Right cardiac atrium (tissue), 5 donors: Measurements from ENCODE around the gene OBP2B. TPM values are rescaled to one million over a fixed set of nuclear protein-coding genes. Genes with fewer than 3 reads are reported as not detected.
"Not testable (repeated sequence)": the region's sequence is repeated elsewhere in the genome, so short reads cannot be mapped to it uniquely, and the experiment has no call there.

Experiments
- ATAC-seq, 2 donors: fragments of 200-7000 bp; cut with Tn5 transposase; one replicate each; pipeline versions ENCODE4 v1.8.0 to v1.9.1; 2020; ENCODE audit warnings: moderate library complexity in 2 of 2, mild to moderate bottlenecking in 1 of 2
- DNase-seq, 3 donors: peaks; one replicate each; pipeline ENCODE4 v3.0.0-alpha.2; 2020
- H3K27ac ChIP-seq: one replicate; pipeline ENCODE4 v1.5.1; 2013; ENCODE audit warnings: mild to moderate bottlenecking, low read length, control low read depth, moderate library complexity
- H3K27me3 ChIP-seq: one replicate; pipeline ENCODE4 v1.6.1; 2013; ENCODE audit not compliant: control insufficient read depth, insufficient read depth
- H3K4me1 ChIP-seq: one replicate; pipeline ENCODE4 v1.6.1; 2013; ENCODE audit warnings: low read length; ENCODE audit not compliant: control insufficient read depth, insufficient read depth
- H3K4me3 ChIP-seq: one replicate; pipeline ENCODE4 v1.5.1; 2013; ENCODE audit warnings: low read length, control low read depth
- H3K9me3 ChIP-seq: one replicate; pipeline ENCODE4 v1.6.1; 2013; ENCODE audit warnings: low read length; ENCODE audit not compliant: control insufficient read depth
- WGBS: extraction: QIAGEN DNeasy Blood & Tissue Kit; methylation state at CpG from one replicate; pipeline ENCODE4 v1.1.7; 2013; 5-methylcytosine and 5-hydroxymethylcytosine counted together
- intact Hi-C, 4 donors: fragments of 100-400 bp; cut with DNase I; formaldehyde crosslinking; loops; one replicate each; pipeline versions ENCODE4 v1.11.0 to v1.14.0; 2022 to 2023
- polyA plus RNA-seq: library from polyadenylated mRNA; stranded (reverse); fragments of 200-250 nt; gene quantifications from one replicate; pipeline ENCODE4 v1.2.3, GENCODE V29; 2013
- total RNA-seq, 4 donors: library from RNA; stranded (reverse); fragmentation: NEBNext Ultra II Directional; extraction: Animal tissue kit (Norgen Biotek cat#: 25700); gene quantifications; one replicate each; pipeline ENCODE4 v1.2.1, GENCODE V29; 2021
- donor health status: healthy with polysubstance abuse.
- donor health status: DM: no; HTN: yes; CAD: no.
- donor health status: DM: no; HTN: no; CAD: no.
- donor health status: DM: no; HTN: yes; CAD: no; lungs with severe emphysema.
- donor health status: DM: yes; HTN: yes; CAD: no.

The OBP2B gene
- total and polyA plus RNA-seq, 5 donors, result not detected

GRCh38 chr9:133218049-133218975 is 9.3 kb upstream of the OBP2B start:
- H3K27ac ChIP-seq, H3K9me3 ChIP-seq, H3K27me3 ChIP-seq, H3K4me3 ChIP-seq, ATAC-seq, H3K4me1 ChIP-seq, intact Hi-C loops: not testable (repeated sequence)
- WGBS, result 70% methylated on average over 19 of the region's 19 CpGs
- DNase-seq, result peak in 1 of 3 donors; percentile 5

GRCh38 chr9:133217333-133217988 is 8.4 kb upstream of the OBP2B start:
- DNase-seq, result peak in 1 of 3 donors; percentile 18
- ATAC-seq, H3K27me3 ChIP-seq, intact Hi-C loops, H3K27ac ChIP-seq, H3K9me3 ChIP-seq, H3K4me3 ChIP-seq, H3K4me1 ChIP-seq: not testable (repeated sequence)
- 63% methylated on average over 12 of the region's 12 CpGs for WGBS

GRCh38 chr9:133214276-133214675 is 5.2 kb upstream of the OBP2B start:
- H3K27ac ChIP-seq, ATAC-seq, intact Hi-C loops, H3K27me3 ChIP-seq, H3K9me3 ChIP-seq, DNase-seq, H3K4me3 ChIP-seq, H3K4me1 ChIP-seq: not testable (repeated sequence)
- WGBS, result 34% methylated on average over 4 of the region's 4 CpGs

- intact Hi-C loops, result no loop called here
- Histone ChIP-seq H3K27me3 (no peaks in the 10 kb centered on the region), H3K9me3 (no peaks in the 10 kb centered on the region), H3K4me3 (no peak overlapping the region), H3K27ac (no peak overlapping the region), H3K4me1 (no peaks in the 10 kb centered on the region)
- DNase-seq, result peak in 1 of 3 donors; percentile 6
- 93% methylated on average over 7 of the region's 7 CpGs for WGBS
- no peak for ATAC-seq
Measured at GRCh38 chr9:133210609-133211008, 1.6 kb upstream of the OBP2B start.

- Histone ChIP-seq H3K27me3 (no peaks in the 10 kb centered on the region), H3K4me1 (no peaks in the 10 kb centered on the region), H3K9me3 (no peaks in the 10 kb centered on the region), H3K27ac (no peak overlapping the region), H3K4me3 (no peak overlapping the region)
- peak in 1 of 3 donors; percentile 20 for DNase-seq
- WGBS, result 63% methylated on average over 7 of the region's 7 CpGs
- intact Hi-C loops, result no loop called here
- no peak for ATAC-seq
Measured at GRCh38 chr9:133210202-133210532, 1.1 kb upstream of the OBP2B start.

- H3K27me3 ChIP-seq, H3K9me3 ChIP-seq, H3K4me1 ChIP-seq, H3K27ac ChIP-seq, intact Hi-C loops, H3K4me3 ChIP-seq, ATAC-seq: not testable (repeated sequence)
- 77% methylated on average over 29 of the region's 29 CpGs for WGBS
- peak in 1 of 3 donors; percentile 46 for DNase-seq
Measured at GRCh38 chr9:133209327-133210201, 514 bp upstream of the OBP2B start.

- intact Hi-C loops, result not testable (repeated sequence)
Measured at GRCh38 chr9:133208171-133208879, 725 bp downstream of the OBP2B start.

GRCh38 chr9:133207540-133208170 is 1.4 kb downstream of the OBP2B start:
- no peaks in the 10 kb centered on the region for H3K27me3 ChIP-seq

More at GRCh38 chr9:133208171-133208879, 725 bp downstream of the OBP2B start:
- H3K27me3 ChIP-seq, H3K27ac ChIP-seq, H3K4me1 ChIP-seq, ATAC-seq, H3K4me3 ChIP-seq, H3K9me3 ChIP-seq: not testable (repeated sequence)
- WGBS, result 85% methylated on average over 14 of the region's 16 CpGs
- DNase-seq, result peak in 1 of 3 donors; percentile 25

GRCh38 chr9:133207021-133207531 is 2.0 kb downstream of the OBP2B start:
- no peak for ATAC-seq
- 82% methylated on average over 14 of the region's 14 CpGs for WGBS
- peak in 1 of 3 donors; percentile 16 for DNase-seq

More at GRCh38 chr9:133207540-133208170, 1.4 kb downstream of the OBP2B start:
- no peaks in the 10 kb centered on the region for H3K4me1 ChIP-seq
- H3K9me3 ChIP-seq, result no peaks in the 10 kb centered on the region
- H3K4me3 ChIP-seq, result no peak overlapping the region
- no peak overlapping the region for H3K27ac ChIP-seq
- 77% methylated on average over 16 of the region's 16 CpGs for WGBS
- ATAC-seq, result no peak
- peak in 1 of 3 donors; percentile 29 for DNase-seq
- intact Hi-C loops, result no loop called here

More at GRCh38 chr9:133207021-133207531, 2.0 kb downstream of the OBP2B start:
- Histone ChIP-seq H3K9me3 (no peaks in the 10 kb centered on the region), H3K4me3 (no peak overlapping the region), H3K4me1 (no peaks in the 10 kb centered on the region), H3K27ac (no peak overlapping the region), H3K27me3 (no peaks in the 10 kb centered on the region)
- intact Hi-C loops, result no loop called here
